GM13976 (cell line): ENCODE measurements around the gene GAN.
"Not testable (repeated sequence)": the region's sequence is repeated elsewhere in the genome, so short reads cannot be mapped to it uniquely, and the experiment has no call there.

Experiments
- DNase-seq: peaks from one replicate; pipeline ENCODE4 v3.0.0; 2012; ENCODE audit warnings: low spot score
- CTCF ChIP-seq: IDR thresholded peaks from 2 replicates; pipeline ENCODE4 v1.5.1; 2012; ENCODE audit warnings: borderline replicate concordance, mild to moderate bottlenecking; ENCODE audit not compliant: insufficient read depth; ENCODE audit errors: extremely low read depth, missing control alignments, control extremely low read depth
- in situ Hi-C: fragments of 300-500 bp; cut with MboI; formaldehyde crosslinking; loops from one replicate; pipeline ENCODE4 v1.12.0; 2022; ENCODE audit warnings: low sequenced_read_pairs, mixed read lengths, inconsistent platforms; ENCODE audit not compliant: unreplicated experiment

Gene GAN

GRCh38 chr16:81397879-81398520 lies 83.2 kb downstream of the GAN start:
- in situ Hi-C loops, result loop anchor here (10.0 kb wide), 1 partner anchor 327 kb away; no protein-coding TSS in a partner anchor
- TF ChIP-seq CTCF, result no peak
- no peak for DNase-seq

- in situ Hi-C loops, result loop anchor here (10.0 kb wide), 2 partner anchors 225 to 325 kb away; no protein-coding TSS in a partner anchor
Observed at GRCh38 chr16:81399909-81400308, 85.1 kb downstream of the GAN start.

GRCh38 chr16:81401035-81401950 lies 86.5 kb downstream of the GAN start:
- no peak for TF ChIP-seq CTCF
- DNase-seq, result no peak
- in situ Hi-C loops, result loop anchor here (10.0 kb wide), 1 partner anchor 224 kb away; no protein-coding TSS in a partner anchor

More at GRCh38 chr16:81399909-81400308, 85.1 kb downstream of the GAN start:
- no peak for DNase-seq
- no peak for TF ChIP-seq CTCF

- in situ Hi-C loops, result loop anchor here (10.0 kb wide), 1 partner anchor 222 kb away; no protein-coding TSS in a partner anchor
- no peak for TF ChIP-seq CTCF
- DNase-seq, result no peak
Observed at GRCh38 chr16:81403208-81403600, 88.4 kb downstream of the GAN start.

- in situ Hi-C loops, result loop anchor here (10.0 kb wide), 1 partner anchor 221 kb away; no protein-coding TSS in a partner anchor
- peak; percentile 94 for TF ChIP-seq CTCF
- DNase-seq, result peak; percentile 93
Observed at GRCh38 chr16:81403601-81404391, 89.0 kb downstream of the GAN start.

- in situ Hi-C loops, result loop anchor here (10.0 kb wide), 1 partner anchor 220 kb away; no protein-coding TSS in a partner anchor
- DNase-seq, result not testable (repeated sequence)
Observed at GRCh38 chr16:81405002-81405401, 90.2 kb downstream of the GAN start.
